ENCODE results near the gene CCNYL1. TPM values are rescaled to one million over a fixed set of nuclear protein-coding genes. Genes with fewer than 3 reads are reported as not detected.
A peak's percentile ranks its signal among the peaks of the same experiment; 100 is the strongest.
"Not testable (repeated sequence)": the region's sequence is repeated elsewhere in the genome, so short reads cannot be mapped to it uniquely, and the experiment has no call there.

CCNYL1 gene
- polyA plus RNA-seq, 1 of the 3 experiments (the other 2 are of a cell fraction), result 8.7 TPM

DNA sequence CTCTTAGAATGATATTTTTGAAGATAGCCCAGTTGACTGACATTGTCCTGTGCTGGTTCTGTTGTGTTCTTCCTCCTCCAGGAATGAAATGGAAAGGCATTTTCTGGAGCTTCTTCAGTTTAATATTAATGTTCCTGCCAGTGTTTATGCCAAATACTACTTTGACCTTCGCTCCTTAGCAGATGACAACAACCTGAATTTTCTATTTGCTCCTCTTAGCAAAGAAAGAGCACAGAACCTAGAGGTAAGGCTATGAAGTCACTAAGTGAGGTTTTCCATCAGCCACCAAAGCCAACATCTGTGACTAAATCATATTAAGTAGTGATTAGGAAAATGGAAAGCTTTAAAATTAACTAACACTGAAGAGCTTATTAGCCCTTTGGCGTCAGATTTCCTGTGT is 39.4 kb downstream of the CCNYL1 start:
- no peak overlapping the region for H3K4me3 ChIP-seq (ENCODE audit: low read depth in 2 of 2, low read length in 1 of 2)
- 95% methylated on average over 2 of the region's 2 CpGs for WGBS (ENCODE audit: low lambda C conversion rate)
- H3K9me3 ChIP-seq, result no peaks in the 10 kb centered on the region
- ChIA-PET POLR2A (no interaction called here), CTCF (interaction anchor here (0.7 to 9.5 kb wide), 7 partner anchors 40 to 501 kb away, joined by 3 to 162 read pairs (median 8); partner anchors contain the start of genes CCNYL1 and PLEKHM3)
- peaks cover 0 to 10% of the 10 kb centered on the region in 2 experiments; a peak in 2 of 4 replicates for H3K4me1 ChIP-seq (ENCODE audit: control insufficient read depth in 1 of 2, insufficient read depth in 2 of 2, low read depth in 1 of 2, low read length in 1 of 2)
- no peaks in the 10 kb centered on the region for H4K20me1 ChIP-seq (ENCODE audit: insufficient read depth)
- H3K79me2 ChIP-seq (ENCODE audit: insufficient read depth), result no peaks in the 10 kb centered on the region
- H3K27me3 ChIP-seq (ENCODE audit: insufficient read depth), result no peaks in the 10 kb centered on the region
- H3K4me2 ChIP-seq, result no peak overlapping the region
- no peak overlapping the region for H3K9ac ChIP-seq
- H3F3A ChIP-seq (replicated peaks; ENCODE audit: insufficient read depth), result peaks cover 3% of the 10 kb centered on the region
- no peaks in the 10 kb centered on the region for H3K9me2 ChIP-seq
- peak overlapping the region in 1 of 2 experiments; percentile 48; a peak in 2 of 4 replicates for H3K27ac ChIP-seq (ENCODE audit: low read depth in 2 of 2, low read length in 1 of 2)
- TF ChIP-seq CHD2 (IDR thresholded peaks at IDR 0.05; ENCODE audit: low read length, partially characterized antibody) (no peak), ZBTB33 (IDR thresholded peaks at IDR 0.05; ENCODE audit: borderline replicate concordance, low read depth) (no peak), SMC3 (IDR thresholded peaks at IDR 0.05; ENCODE audit: low read depth, low read length) (no peak), NRF1 (IDR thresholded peaks at IDR 0.05; ENCODE audit: low read depth, low read length) (no peak), YY1 (IDR thresholded peaks at IDR 0.05; ENCODE audit: low read depth) (no peak), TAF1 (IDR thresholded peaks at IDR 0.05; ENCODE audit: borderline replicate concordance, low read depth, low read length) (no peak), EZH2phosphoT487 (IDR thresholded peaks at IDR 0.05; ENCODE audit: borderline replicate concordance, low read depth) (no peak), TCF12 (IDR thresholded peaks at IDR 0.05) (no peak), FOXM1 (IDR thresholded peaks at IDR 0.05; ENCODE audit: low read depth) (no peak), EP300 (IDR thresholded peaks at IDR 0.05; ENCODE audit: borderline replicate concordance in 1 of 2, low read depth in 1 of 2, low read length in 1 of 2) (no peak), ELF1 (IDR thresholded peaks at IDR 0.05) (no peak), JUND (IDR thresholded peaks at IDR 0.05) (no peak), USF2 (IDR thresholded peaks at IDR 0.05; ENCODE audit: borderline replicate concordance, low read depth, low read length) (no peak), TEAD4 (IDR thresholded peaks at IDR 0.05; ENCODE audit: borderline replicate concordance, insufficient read depth) (no peak)
- TF ChIP-seq, protein P1, sequence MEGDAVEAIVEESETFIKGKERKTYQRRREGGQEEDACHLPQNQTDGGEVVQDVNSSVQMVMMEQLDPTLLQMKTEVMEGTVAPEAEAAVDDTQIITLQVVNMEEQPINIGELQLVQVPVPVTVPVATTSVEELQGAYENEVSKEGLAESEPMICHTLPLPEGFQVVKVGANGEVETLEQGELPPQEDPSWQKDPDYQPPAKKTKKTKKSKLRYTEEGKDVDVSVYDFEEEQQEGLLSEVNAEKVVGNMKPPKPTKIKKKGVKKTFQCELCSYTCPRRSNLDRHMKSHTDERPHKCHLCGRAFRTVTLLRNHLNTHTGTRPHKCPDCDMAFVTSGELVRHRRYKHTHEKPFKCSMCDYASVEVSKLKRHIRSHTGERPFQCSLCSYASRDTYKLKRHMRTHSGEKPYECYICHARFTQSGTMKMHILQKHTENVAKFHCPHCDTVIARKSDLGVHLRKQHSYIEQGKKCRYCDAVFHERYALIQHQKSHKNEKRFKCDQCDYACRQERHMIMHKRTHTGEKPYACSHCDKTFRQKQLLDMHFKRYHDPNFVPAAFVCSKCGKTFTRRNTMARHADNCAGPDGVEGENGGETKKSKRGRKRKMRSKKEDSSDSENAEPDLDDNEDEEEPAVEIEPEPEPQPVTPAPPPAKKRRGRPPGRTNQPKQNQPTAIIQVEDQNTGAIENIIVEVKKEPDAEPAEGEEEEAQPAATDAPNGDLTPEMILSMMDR (IDR thresholded peaks at IDR 0.05), result no peak
- no peak for DNase-seq
- H3K36me3 ChIP-seq (replicated peaks in 1 of 2; ENCODE audit: control insufficient read depth in 1 of 2, insufficient read depth in 2 of 2, low read length in 1 of 2), result peaks cover 22 to 33% of the 10 kb centered on the region in 2 experiments
- no peak overlapping the region for H2AFZ ChIP-seq (ENCODE audit: low read depth)

DNA sequence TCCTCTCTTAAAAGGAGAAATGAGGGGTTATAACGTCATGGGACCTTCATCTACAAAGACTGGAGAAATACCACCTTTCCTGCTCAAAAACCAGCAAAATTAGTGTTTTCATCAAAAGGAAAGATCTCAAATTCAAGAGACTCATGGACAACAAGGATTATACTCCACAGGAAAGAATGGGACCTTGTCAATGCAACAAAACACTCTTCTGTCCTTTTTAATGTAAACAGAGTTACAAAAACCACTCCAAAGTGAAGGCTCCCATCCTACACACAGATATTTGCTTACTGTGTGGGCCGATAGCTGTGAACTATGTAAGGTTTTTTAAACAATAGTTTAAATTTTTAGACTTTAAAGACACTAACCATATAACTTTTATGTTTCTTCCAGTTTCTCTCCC is 42.2 kb downstream of the CCNYL1 start:
- DNase-seq; H3F3A ChIP-seq (replicated peaks; ENCODE audit: insufficient read depth); H3K9me3 ChIP-seq; H3K27ac ChIP-seq (ENCODE audit: low read depth in 2 of 2, low read length in 1 of 2); H3K79me2 ChIP-seq (ENCODE audit: insufficient read depth); H3K4me2 ChIP-seq; H3K9me2 ChIP-seq; H3K27me3 ChIP-seq (ENCODE audit: insufficient read depth); POLR2A ChIA-PET; H3K4me1 ChIP-seq (ENCODE audit: control insufficient read depth in 1 of 2, insufficient read depth in 2 of 2, low read depth in 1 of 2, low read length in 1 of 2); H3K4me3 ChIP-seq (ENCODE audit: low read depth in 2 of 2, low read length in 1 of 2); H4K20me1 ChIP-seq (ENCODE audit: insufficient read depth); H3K9ac ChIP-seq; H2AFZ ChIP-seq (ENCODE audit: low read depth): not testable (repeated sequence)
- peaks cover 12 to 33% of the 10 kb centered on the region in 2 experiments for H3K36me3 ChIP-seq (replicated peaks in 1 of 2; ENCODE audit: control insufficient read depth in 1 of 2, insufficient read depth in 2 of 2, low read length in 1 of 2)
- WGBS (ENCODE audit: low lambda C conversion rate), result 96% methylated on average over 2 of the region's 2 CpGs
- CTCF ChIA-PET, result interaction anchor here (0.6 to 2.2 kb wide), 3 partner anchors 8 to 318 kb away, joined by 3 to 11 read pairs (median 7); no protein-coding TSS in a partner anchor

Measured in SK-N-SH (cell line).